HG02938 (cell line): Measurements from ENCODE around the gene SENP3.

ENCODE experiments used
- ATAC-seq: cut with Tn5 transposase; IDR thresholded peaks from one replicate; pipeline ENCODE4 v1.9.1; 2021; ENCODE audit warnings: mild to moderate bottlenecking, moderate library complexity; ENCODE audit not compliant: unreplicated experiment

SENP3 gene

DNA sequence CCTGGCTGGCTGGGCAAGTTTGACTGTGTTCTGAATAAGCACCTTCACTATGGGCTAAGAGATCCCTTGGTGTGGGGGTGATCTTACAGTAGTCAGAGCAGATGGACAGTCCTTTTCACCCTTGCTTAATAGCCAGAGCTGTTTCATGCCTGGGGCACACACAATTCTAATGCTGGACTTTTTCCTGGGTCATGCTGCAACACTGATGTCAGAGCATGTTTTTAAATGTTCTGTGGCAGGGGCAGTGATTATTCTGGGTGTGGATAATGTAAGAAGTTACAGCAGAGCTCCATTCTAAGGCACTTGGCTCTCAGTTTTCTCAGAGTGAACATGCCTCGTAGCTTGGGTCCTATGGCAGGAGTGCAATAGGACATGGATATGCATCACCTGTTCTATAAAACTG lies 13.8 kb downstream of the SENP3 start:
- no peak for ATAC-seq

GRCh38 chr17:7575959-7576358 lies 14.2 kb downstream of the SENP3 start:
- ATAC-seq, result no peak

DNA sequence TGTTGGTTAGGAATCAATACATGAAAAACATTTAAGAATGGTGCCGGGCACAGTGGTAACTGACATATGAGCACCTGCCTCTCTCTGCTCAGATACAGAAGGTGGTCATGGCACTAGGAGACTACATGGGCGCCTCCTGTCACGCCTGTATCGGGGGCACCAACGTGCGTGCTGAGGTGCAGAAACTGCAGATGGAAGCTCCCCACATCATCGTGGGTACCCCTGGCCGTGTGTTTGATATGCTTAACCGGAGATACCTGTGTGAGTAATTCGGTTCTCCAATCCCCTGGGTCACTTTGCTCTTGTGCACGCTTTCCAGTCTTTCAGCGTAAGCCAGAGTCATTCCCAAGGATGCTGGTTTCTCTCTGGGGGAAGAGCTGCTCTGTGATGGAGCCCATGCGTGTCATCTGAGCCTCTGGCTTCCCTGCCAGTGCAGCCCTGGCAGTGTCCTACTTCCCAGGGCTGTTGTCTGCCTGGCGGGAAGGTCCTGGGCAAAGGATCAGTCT lies 14.8 kb downstream of the SENP3 start:
- no peak for ATAC-seq

GRCh38 chr17:7577327-7578199 lies 15.8 kb downstream of the SENP3 start:
- ATAC-seq, result no peak

- ATAC-seq, result peak; percentile 41
Observed at GRCh38 chr17:7579001-7579833, 17.5 kb downstream of the SENP3 start, which contains the start of gene CD68. Gene CD68 (plus strand): TSS chr17:7579638. CDS start chr17:7579678, 40 bp downstream.

- ATAC-seq, result no peak
Observed at GRCh38 chr17:7579834-7580603, 18.3 kb downstream of the SENP3 start.

DNA sequence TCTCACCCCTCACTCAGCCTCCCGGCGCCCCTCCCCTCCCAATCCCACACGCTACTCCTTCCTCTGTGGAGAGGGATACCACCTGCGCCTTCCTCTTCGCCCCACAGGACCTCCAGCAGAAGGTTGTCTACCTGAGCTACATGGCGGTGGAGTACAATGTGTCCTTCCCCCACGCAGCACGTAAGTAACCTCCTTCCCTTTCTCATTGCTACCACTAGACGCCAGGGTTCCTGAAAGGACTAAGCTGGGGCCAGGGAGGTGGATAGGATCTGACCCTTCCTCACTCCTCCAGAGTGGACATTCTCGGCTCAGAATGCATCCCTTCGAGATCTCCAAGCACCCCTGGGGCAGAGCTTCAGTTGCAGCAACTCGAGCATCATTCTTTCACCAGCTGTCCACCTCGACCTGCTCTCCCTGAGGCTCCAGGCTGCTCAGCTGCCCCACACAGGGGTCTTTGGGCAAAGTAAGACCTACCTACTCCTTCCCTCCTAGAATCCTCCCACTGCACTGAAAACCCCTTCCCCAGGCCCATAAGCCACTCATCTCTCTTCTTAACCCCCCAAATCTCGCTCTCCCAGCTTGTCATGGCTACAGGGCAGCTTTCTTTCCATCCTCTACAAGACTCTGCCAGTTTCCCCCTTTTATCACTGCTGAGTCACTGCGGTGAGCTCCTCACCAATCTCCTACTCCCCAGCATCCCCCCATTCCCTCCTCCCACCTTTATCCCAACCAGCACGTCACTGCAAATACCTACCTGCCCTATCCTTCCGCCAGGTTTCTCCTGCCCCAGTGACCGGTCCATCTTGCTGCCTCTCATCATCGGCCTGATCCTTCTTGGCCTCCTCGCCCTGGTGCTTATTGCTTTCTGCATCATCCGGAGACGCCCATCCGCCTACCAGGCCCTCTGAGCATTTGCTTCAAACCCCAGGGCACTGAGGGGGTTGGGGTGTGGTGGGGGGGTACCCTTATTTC lies 19.2 kb downstream of the SENP3 start:
- no peak for ATAC-seq

GRCh38 chr17:7582396-7583252 lies 20.9 kb downstream of the SENP3 start:
- no peak for ATAC-seq

DNA sequence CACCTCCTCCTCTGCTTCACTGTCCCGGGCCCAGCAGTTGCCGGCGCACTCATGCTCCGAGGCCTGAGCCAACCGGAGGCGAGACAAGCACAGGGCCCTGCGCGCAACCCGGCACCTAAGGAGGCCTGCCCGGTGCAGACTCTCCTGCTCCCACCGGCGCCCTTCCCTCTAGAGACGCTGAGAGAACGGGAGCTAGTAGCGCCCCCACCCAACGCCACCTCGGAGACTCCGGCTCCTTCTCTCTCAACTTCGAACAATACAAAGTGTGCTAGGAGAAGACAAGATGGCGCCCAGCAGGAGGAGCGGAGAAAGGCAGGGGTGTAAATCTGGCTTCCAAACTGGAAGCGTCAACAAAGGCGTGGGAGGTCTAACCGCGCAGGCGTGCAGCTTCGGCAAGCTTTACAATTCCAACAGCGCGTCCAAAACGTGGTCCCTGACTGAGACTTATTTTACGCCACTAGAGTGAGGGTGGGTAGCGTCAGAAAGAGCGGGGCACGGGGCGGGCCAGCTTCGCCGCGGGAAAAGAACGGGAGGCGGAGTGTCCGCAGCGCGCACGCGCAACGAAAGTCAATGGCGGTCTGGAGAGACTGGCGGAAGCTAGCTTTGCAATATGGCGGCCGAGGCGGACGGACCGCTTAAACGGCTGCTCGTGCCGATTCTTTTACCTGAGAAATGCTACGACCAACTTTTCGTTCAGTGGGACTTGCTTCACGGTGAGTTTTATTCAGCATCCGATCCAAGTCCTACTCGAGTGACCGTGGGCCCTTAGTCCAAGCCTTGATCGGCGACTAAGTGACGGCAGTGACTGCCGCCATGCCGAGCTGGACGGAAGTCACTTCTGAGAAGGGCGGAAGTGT lies 21.8 kb downstream of the SENP3 start, which contains the start of gene MPDU1:
MPDU1 (plus strand) TSS at position 600 of the 857 bp plus-strand sequence; CDS start at position 611, 11 bp downstream.
- ATAC-seq, result peak; percentile 58

DNA sequence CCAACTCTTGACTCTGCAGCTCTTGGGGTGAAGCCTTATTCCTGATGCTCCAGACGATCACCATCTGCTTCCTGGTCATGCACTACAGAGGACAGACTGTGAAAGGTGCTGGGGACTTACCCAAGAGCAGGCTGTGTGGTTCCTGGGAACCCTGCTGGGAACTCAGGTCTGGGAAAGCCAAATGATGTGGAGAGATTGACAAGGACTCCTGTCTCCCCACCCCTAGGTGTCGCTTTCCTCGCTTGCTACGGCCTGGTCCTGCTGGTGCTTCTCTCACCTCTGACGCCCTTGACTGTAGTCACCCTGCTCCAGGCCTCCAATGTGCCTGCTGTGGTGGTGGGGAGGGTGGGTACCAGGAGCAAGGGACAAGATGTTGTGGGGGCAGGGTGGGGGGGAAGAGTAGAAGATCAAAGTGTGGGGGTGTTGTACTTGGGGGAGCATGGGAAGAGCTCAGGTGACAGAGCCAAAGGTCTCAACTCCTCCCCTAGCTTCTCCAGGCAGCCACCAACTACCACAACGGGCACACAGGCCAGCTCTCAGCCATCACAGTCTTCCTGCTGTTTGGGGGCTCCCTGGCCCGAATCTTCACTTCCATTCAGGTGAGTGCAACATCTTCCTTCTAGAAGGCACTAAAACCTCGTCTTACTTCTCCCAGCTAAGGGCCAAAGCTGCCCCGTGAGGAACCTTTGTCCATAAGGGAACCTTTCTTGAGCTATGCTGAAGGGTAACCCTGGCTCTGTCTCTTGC lies 25.1 kb downstream of the SENP3 start:
- no peak for ATAC-seq

DNA sequence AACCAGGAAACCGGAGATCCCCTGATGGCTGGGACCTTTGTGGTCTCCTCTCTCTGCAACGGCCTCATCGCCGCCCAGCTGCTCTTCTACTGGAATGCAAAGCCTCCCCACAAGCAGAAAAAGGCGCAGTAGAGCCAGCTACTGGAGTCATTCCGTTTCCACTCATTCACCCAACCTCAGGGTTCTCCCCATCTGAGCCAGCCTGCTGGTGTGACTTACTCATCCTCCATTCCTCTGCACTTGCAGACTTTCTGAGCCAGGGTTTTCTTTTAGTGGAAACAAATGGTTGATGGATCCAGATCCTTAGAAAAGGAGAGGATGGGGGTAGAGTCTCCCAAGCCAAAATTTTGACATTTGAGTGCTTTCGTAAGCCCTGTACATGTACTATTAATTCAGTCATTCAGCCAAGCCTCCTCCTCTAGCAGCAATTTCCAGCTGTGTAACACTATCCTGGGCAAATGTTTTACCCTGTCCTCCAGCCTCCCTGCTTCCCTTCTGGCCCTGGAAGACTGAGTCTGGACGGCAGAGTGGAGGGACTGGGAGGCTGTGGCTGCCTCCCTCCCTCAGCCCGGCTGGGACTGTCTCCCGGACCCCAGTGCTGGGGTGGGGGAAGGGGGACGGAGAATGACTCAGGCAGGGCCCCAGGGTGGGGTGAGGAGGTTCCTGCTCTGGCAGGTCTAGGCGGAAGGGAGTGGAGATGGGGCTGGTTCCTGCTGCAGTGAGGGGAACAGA lies 25.9 kb downstream of the SENP3 start:
- no peak for ATAC-seq

- ATAC-seq, result no peak
Observed at GRCh38 chr17:7588553-7589203, 27.0 kb downstream of the SENP3 start.

DNA sequence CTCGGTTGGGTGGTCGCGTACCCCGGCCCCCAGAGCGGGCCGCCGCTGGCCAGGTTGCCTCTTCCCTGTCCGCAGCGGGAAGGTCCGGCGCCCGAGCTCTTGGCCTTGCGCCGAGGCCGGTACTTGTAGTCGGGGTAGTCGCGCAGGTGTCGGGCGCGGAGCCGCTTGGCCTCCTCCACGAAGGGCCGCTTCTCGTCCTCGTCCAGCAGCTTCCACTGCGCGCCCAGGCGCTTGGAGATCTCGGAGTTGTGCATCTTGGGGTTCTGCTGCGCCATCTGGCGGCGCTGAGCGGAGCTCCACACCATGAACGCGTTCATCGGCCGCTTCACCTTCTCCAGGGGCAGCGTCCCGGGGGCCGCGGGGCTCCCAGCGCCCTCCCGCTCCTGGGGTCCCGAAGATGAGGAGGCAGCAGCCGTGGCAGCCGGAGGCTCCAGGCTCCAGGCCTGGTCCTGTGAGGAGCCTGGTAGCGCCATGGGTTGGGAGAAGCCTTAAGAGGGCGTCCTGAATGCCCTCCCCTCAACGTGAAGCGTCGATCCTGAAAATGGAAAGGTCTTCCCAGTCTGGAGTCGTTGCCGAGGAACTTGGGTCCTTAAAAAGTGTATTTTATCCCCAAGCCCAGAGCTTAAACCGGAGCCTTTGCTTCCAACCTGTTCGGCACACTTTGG lies 27.6 kb downstream of the SENP3 start:
- no peak for ATAC-seq

GRCh38 chr17:7589891-7590691 lies 28.4 kb downstream of the SENP3 start, which contains the start of gene SOX15:
Gene SOX15 (minus strand): TSS chr17:7590094. CDS start chr17:7589676, 418 bp downstream.
- no peak for ATAC-seq
